H1 (cell line): Measurements from ENCODE around the gene LRPAP1. TPM values are rescaled to one million over a fixed set of nuclear protein-coding genes. Genes with fewer than 3 reads are reported as not detected.
A peak's percentile ranks its signal among the peaks of the same experiment; 100 is the strongest.

Experiments
- CTCF ChIA-PET: fragments of 300-600 bp; sonication (Branson Sonifier 250); formaldehyde crosslinking; loops from one replicate; lab custom pipeline; 2021; ENCODE audit not compliant: partially characterized antibody; lab: Charles Lee
- POLR2A ChIA-PET: fragments of 300-600 bp; sonication (Branson Sonifier 250); formaldehyde crosslinking; loops from one replicate; lab custom pipeline; 2021; ENCODE audit warnings: inconsistent platforms; ENCODE audit not compliant: partially characterized antibody; lab: Charles Lee
- DNase-seq, 2 experiments: peaks; one replicate each; pipeline versions ENCODE4 v3.0.0 to v3.0.0-alpha.2; 2010 to 2022; ENCODE audit warnings: low spot score in 2 of 2, low read depth in 1 of 2, mixed read lengths in 1 of 2
- FAIRE-seq: peaks from 2 replicates; lab custom pipeline; 2011; peaks lifted over from hg19 to GRCh38; lab: Jason Lieb, UNC
- H2AFZ ChIP-seq: 2 replicates; pipeline ENCODE4 v1.8.1; 2012; ENCODE audit warnings: low read length, inconsistent platforms
- H2AK5ac ChIP-seq: 2 replicates; pipeline ENCODE4 v1.6.1; 2013; ENCODE audit warnings: low read depth, low read length
- H2BK120ac ChIP-seq: replicated peaks from 2 replicates; pipeline ENCODE3; 2013; ENCODE audit warnings: low read depth, low read length, inconsistent platforms
- H2BK12ac ChIP-seq: 2 replicates; pipeline ENCODE4 v1.6.1; 2013; ENCODE audit warnings: low read depth, low read length
- H2BK15ac ChIP-seq: 2 replicates; pipeline ENCODE4 v1.6.1; 2013; ENCODE audit warnings: low read length
- H2BK20ac ChIP-seq: 2 replicates; pipeline ENCODE4 v1.6.1; 2013; ENCODE audit warnings: low read length
- H2BK5ac ChIP-seq: 2 replicates; pipeline ENCODE4 v1.6.1; 2013; ENCODE audit warnings: low read depth, low read length
- H3K14ac ChIP-seq: 2 replicates; pipeline ENCODE4 v1.6.1; 2013; ENCODE audit warnings: inconsistent platforms; ENCODE audit not compliant: insufficient read length
- H3K18ac ChIP-seq: 2 replicates; pipeline ENCODE4 v1.6.1; 2013; ENCODE audit warnings: low read length; ENCODE audit errors: extremely low read depth
- H3K23ac ChIP-seq: 2 replicates; pipeline ENCODE4 v1.6.1; 2013; ENCODE audit warnings: inconsistent platforms; ENCODE audit not compliant: insufficient read length
- H3K23me2 ChIP-seq: 2 replicates; pipeline ENCODE4 v1.6.1; 2013; ENCODE audit warnings: low read depth, low read length
- H3K27ac ChIP-seq: 2 replicates; pipeline ENCODE4 v1.6.1; 2011; ENCODE audit warnings: low read depth, low read length, inconsistent platforms
- H3K27me3 ChIP-seq, 4 experiments: replicated peaks in 1 of 4; 1 replicate in 1 of 4; 2 replicates in 3 of 4; pipeline versions ENCODE4 v1.6.1 to v1.8.1; 2011 to 2013; ENCODE audit warnings: low read length in 3 of 4, mild to moderate bottlenecking in 3 of 4, inconsistent platforms in 2 of 4, mixed read lengths in 2 of 4, moderate library complexity in 1 of 4; ENCODE audit not compliant: control insufficient read depth in 3 of 4, insufficient read depth in 3 of 4; ENCODE audit errors: extremely low read depth in 1 of 4
- H3K36me3 ChIP-seq, 4 experiments: 2 replicates each; pipeline versions ENCODE4 v1.6.1 to v1.8.1; 2011 to 2013; ENCODE audit warnings: mild to moderate bottlenecking in 4 of 4, low read length in 3 of 4, moderate library complexity in 2 of 4, control low read depth in 1 of 4, inconsistent platforms in 1 of 4; ENCODE audit not compliant: insufficient read depth in 4 of 4, control insufficient read depth in 2 of 4
- H3K4ac ChIP-seq: replicated peaks from 2 replicates; pipeline ENCODE3; 2013; ENCODE audit warnings: low read length, low read depth, mixed read lengths, inconsistent platforms; ENCODE audit not compliant: insufficient read length
- H3K4me1 ChIP-seq, 4 experiments: replicated peaks in 1 of 4; 1 replicate in 1 of 4; 2 replicates in 3 of 4; pipeline versions ENCODE4 v1.6.1 to v1.8.1; 2011 to 2013; ENCODE audit warnings: low read length in 3 of 4, inconsistent platforms in 2 of 4, mixed read lengths in 1 of 4; ENCODE audit not compliant: insufficient read depth in 4 of 4, control insufficient read depth in 3 of 4
- H3K4me2 ChIP-seq, 2 experiments: 2 replicates each; pipeline versions ENCODE4 v1.6.1 to v1.8.1; 2011 to 2013; ENCODE audit warnings: low read depth in 2 of 2, low read length in 2 of 2, control low read depth in 1 of 2, inconsistent platforms in 1 of 2, mild to moderate bottlenecking in 1 of 2; ENCODE audit not compliant: insufficient read depth in 1 of 2
- H3K4me3 ChIP-seq, 4 experiments: fragments of 200-600, 300-600 bp in 1 of 4; sonication (generic), shearing (Covaris generic), sonication (Bioruptor Twin) in 1 of 4; 2 replicates each; pipeline versions ENCODE4 v1.5.1 to v1.8.1; 2011 to 2016; ENCODE audit warnings: low read length in 4 of 4, low read depth in 3 of 4, control low read depth in 2 of 4, inconsistent platforms in 2 of 4, mild to moderate bottlenecking in 2 of 4, mixed read lengths in 1 of 4, moderate library complexity in 1 of 4; ENCODE audit not compliant: insufficient read depth in 2 of 4; ENCODE audit errors: extremely low read depth in 1 of 4
- H3K56ac ChIP-seq: replicated peaks from 2 replicates; pipeline ENCODE3; 2013; ENCODE audit warnings: low read depth, mild to moderate bottlenecking, mixed read lengths, low read length, inconsistent platforms; ENCODE audit not compliant: insufficient read length
- H3K79me1 ChIP-seq: 2 replicates; pipeline ENCODE4 v1.6.1; 2013; ENCODE audit warnings: low read depth, low read length, control low read depth
- H3K79me2 ChIP-seq, 2 experiments: 2 replicates each; pipeline versions ENCODE4 v1.6.1 to v1.8.1; 2012 to 2013; ENCODE audit warnings: low read length in 2 of 2, mild to moderate bottlenecking in 2 of 2, inconsistent platforms in 1 of 2; ENCODE audit not compliant: insufficient read depth in 2 of 2, control insufficient read depth in 1 of 2
- H3K9ac ChIP-seq, 4 experiments: replicated peaks in 1 of 4; 1 replicate in 1 of 4; 2 replicates in 3 of 4; pipeline versions ENCODE4 v1.6.1 to v1.8.1; 2011 to 2013; ENCODE audit warnings: low read depth in 3 of 4, low read length in 3 of 4, control low read depth in 2 of 4, mild to moderate bottlenecking in 2 of 4, moderate library complexity in 2 of 4, inconsistent platforms in 1 of 4; ENCODE audit errors: extremely low read depth in 1 of 4
- H3K9me3 ChIP-seq, 2 experiments: 2 replicates each; pipeline versions ENCODE4 v1.6.1 to v1.8.1; 2012 to 2013; ENCODE audit warnings: mild to moderate bottlenecking in 2 of 2, moderate library complexity in 2 of 2, control low read depth in 1 of 2, inconsistent platforms in 1 of 2, low read depth in 1 of 2, low read length in 1 of 2, mixed read lengths in 1 of 2; ENCODE audit not compliant: insufficient read depth in 2 of 2
- H4K20me1 ChIP-seq, 2 experiments: replicated peaks in 1 of 2; 2 replicates each; pipeline versions ENCODE3 to v1.8.1; 2011 to 2013; ENCODE audit warnings: inconsistent platforms in 2 of 2, low read length in 2 of 2, mild to moderate bottlenecking in 1 of 2; ENCODE audit not compliant: insufficient read depth in 2 of 2, control insufficient read depth in 1 of 2
- H4K5ac ChIP-seq: 2 replicates; pipeline ENCODE4 v1.6.1; 2013; ENCODE audit warnings: low read length, low read depth, mixed read lengths, inconsistent platforms; ENCODE audit not compliant: insufficient read length
- H4K8ac ChIP-seq: 2 replicates; pipeline ENCODE4 v1.8.0; 2013; ENCODE audit warnings: mild to moderate bottlenecking, moderate library complexity, low read length, inconsistent platforms; ENCODE audit not compliant: insufficient read depth; ENCODE audit errors: extremely low read depth
- H4K91ac ChIP-seq: replicated peaks from 2 replicates; pipeline ENCODE3; 2013; ENCODE audit warnings: low read length, mixed read lengths, inconsistent platforms; ENCODE audit not compliant: insufficient read length
- BCL11A ChIP-seq, 2 experiments: IDR thresholded peaks; one replicate each; pipeline ENCODE4 v1.6.1; 2011; ENCODE audit warnings: low read depth in 2 of 2, low read length in 2 of 2, mild to moderate bottlenecking in 2 of 2
- CBX5 ChIP-seq: fragments of 300-800, 300-1000 bp; sonication (generic); IDR thresholded peaks from 2 replicates; pipeline ENCODE4 v1.7.1; 2016; ENCODE audit warnings: antibody characterized with exemption, low read length, low read depth
- CTCF ChIP-seq, 3 experiments: IDR thresholded peaks; 1 replicate in 2 of 3; 2 replicates in 1 of 3; pipeline versions ENCODE4 v1.5.1 to v1.6.1; 2011; ENCODE audit warnings: low read length in 3 of 3, mild to moderate bottlenecking in 3 of 3, inconsistent platforms in 2 of 3, low read depth in 1 of 3, moderate library complexity in 1 of 3; ENCODE audit not compliant: insufficient read depth in 1 of 3; ENCODE audit errors: control extremely low read depth in 1 of 3
- EGR1 ChIP-seq: IDR thresholded peaks from 2 replicates; pipeline ENCODE4 v1.6.1; 2011; ENCODE audit warnings: low read depth, low read length, borderline replicate concordance
- RAD21 ChIP-seq, 2 experiments: IDR thresholded peaks in 1 of 2; conservative IDR thresholded peaks in 1 of 2; 2 replicates each; pipeline ENCODE4 v1.6.1; 2011; ENCODE audit warnings: low read depth in 2 of 2, low read length in 2 of 2, improper control_type of control experiment in 1 of 2, inconsistent platforms in 1 of 2, mild to moderate bottlenecking in 1 of 2, moderate library complexity in 1 of 2
- RNF2 ChIP-seq: fragments of 200-900, 300-1000 bp; sonication (generic); IDR thresholded peaks from 2 replicates; pipeline ENCODE4 v1.7.1; 2016; ENCODE audit warnings: borderline replicate concordance, low read depth, mild to moderate bottlenecking, antibody characterized with exemption, low read length; ENCODE audit not compliant: poor library complexity, severe bottlenecking; ENCODE audit errors: missing control alignments
- TAF7 ChIP-seq: optimal IDR thresholded peaks from 2 replicates; pipeline ENCODE3; 2011; ENCODE audit warnings: low read depth, mild to moderate bottlenecking, inconsistent platforms, low read length, moderate library complexity, borderline replicate concordance
- YY1 ChIP-seq: IDR thresholded peaks from 2 replicates; pipeline ENCODE4 v1.6.1; 2011; ENCODE audit warnings: low read depth, mild to moderate bottlenecking, low read length
- WGBS, 2 experiments: shearing (Covaris generic) in 1 of 2; methylation state at CpG; one replicate each; pipeline versions ENCODE4 v1.1.6 to v1.1.7; 2013 to 2015; ENCODE audit warnings: low lambda C conversion rate in 2 of 2, mixed read lengths in 2 of 2, inconsistent platforms in 1 of 2, low coverage in 1 of 2, missing lambda C conversion rate in 1 of 2; ENCODE audit not compliant: insufficient replicate concordance in 2 of 2, insufficient coverage in 1 of 2, insufficient read length in 1 of 2; ENCODE audit errors: extremely low coverage in 1 of 2, missing lambda C conversion rate in 1 of 2; 5-methylcytosine and 5-hydroxymethylcytosine counted together
- polyA plus RNA-seq, 7 experiments: library from polyadenylated mRNA; depleted of rRNA in 3 of 7; stranded (reverse) in 5 of 7; unstranded in 2 of 7; fragments of >200 nt in 5 of 7; fragments of 200-250 nt in 2 of 7; gene quantifications; 1 replicate in 5 of 7; 2 replicates in 1 of 7; 4 replicates in 1 of 7; pipeline versions ENCODE4 v1.2.1 to v1.2.3, GENCODE V29; 2011 to 2013; ENCODE audit warnings: missing spikeins in 2 of 7, mixed read lengths in 2 of 7
- total RNA-seq: library from RNA; stranded (reverse); fragmentation: NEBNext Ultra II Directional; extraction: Animal tissue kit (Norgen Biotek cat#: 25700); gene quantifications from 2 replicates; pipeline ENCODE4 v1.2.1, GENCODE V29; 2021

The LRPAP1 gene
- total and polyA plus RNA-seq, 2 of the 8 experiments (the other 6 are each of a cell fraction or from before 2014, with no cell fraction given), result 31.1 to 101 TPM

GRCh38 chr4:3514806-3515501 is 17.3 kb downstream of the LRPAP1 start:
- Histone ChIP-seq H3K4me1 (0 out of 7 replicates have a peak, but pooled peaks cover 0 to 2% (median under 1%) of the 10 kb centered on the region in 4 experiments), H3K36me3 (peaks cover 15 to 71% (median 50%) of the 10 kb centered on the region in 4 experiments; a peak in 7 of 8 replicates), H3K9ac (no peak overlapping the region), H3K27me3 (no peaks in the 10 kb centered on the region), H3K9me3 (no peaks in the 10 kb centered on the region), H2BK20ac (no peak overlapping the region), H2BK120ac (no peak overlapping the region), H3K14ac (no peak overlapping the region), H2BK12ac (no peak overlapping the region), H3K79me1 (peaks cover 7% of the 10 kb centered on the region; the same call in 1 of the 2 replicates), H3K23ac (no peak overlapping the region), H3K56ac (no peak overlapping the region), H3K4me3 (no peak overlapping the region), H3K23me2 (no peaks in the 10 kb centered on the region), H3K27ac (no peak overlapping the region), H3K4me2 (no peak overlapping the region), H2AFZ (no peak overlapping the region), H3K18ac (no peak overlapping the region), H2BK15ac (no peak overlapping the region), H2BK5ac (0 out of 2 replicates have a peak overlapping the region, but pooled peaks have one; percentile 39), H4K8ac (no peak overlapping the region), H4K91ac (no peak overlapping the region), H3K79me2 (no peaks in the 10 kb centered on the region), H4K20me1 (peaks cover 8 to 34% of the 10 kb centered on the region in 2 experiments), H3K4ac (no peak overlapping the region), H4K5ac (no peak overlapping the region), H2AK5ac (no peak overlapping the region)
- FAIRE-seq (no peak), DNase-seq (peak in 1 of 2 experiments; percentile 81)
- POLR2A ChIA-PET, result interaction anchor here (0.8 to 4.2 kb wide), 5 partner anchors 12 to 172 kb away, joined by 3 to 15 read pairs (median 4); no protein-coding TSS in a partner anchor
- 94% methylated on average over 31 of the region's 31 CpGs; no CpG with 5 or more reads in 1 of the 2 experiments for WGBS, 2 experiments
- CTCF ChIA-PET, result interaction anchor here (0.7 to 5.8 kb wide), 36 partner anchors 12 to 366 kb away, joined by 3 to 72 read pairs (median 4); no protein-coding TSS in a partner anchor
- peak; percentile 65; the same call in 1 of the 2 replicates for TF ChIP-seq YY1
- no peak for TF ChIP-seq TAF7
- peak in 2 of 3 experiments; percentile 69 to 78; a peak in 3 of 4 replicates for TF ChIP-seq CTCF (IDR thresholded peaks at IDR 0.05; ENCODE audit: control extremely low read depth in 1 of 3, insufficient read depth in 1 of 3, low read depth in 1 of 3, low read length in 3 of 3)
- TF ChIP-seq RAD21 (IDR thresholded peaks at IDR 0.05 in 1 of 2, conservative IDR thresholded peaks at IDR 0.05 in 1 of 2; ENCODE audit: low read depth in 2 of 2, low read length in 2 of 2), result peak; percentile 57 to 67
- peak; percentile 41; the same call in 1 of the 2 replicates for TF ChIP-seq EGR1
- no peak for TF ChIP-seq RNF2
- TF ChIP-seq BCL11A (IDR thresholded peaks at IDR 0.05; ENCODE audit: low read depth in 2 of 2, low read length in 2 of 2), result no peak
- no peak for TF ChIP-seq CBX5
